Fibroblast of villous mesenchyme (primary cell): Measurements from ENCODE around the gene CEP70. TPM values are rescaled to one million over a fixed set of nuclear protein-coding genes. Genes with fewer than 3 reads are reported as not detected.
"Not testable (repeated sequence)": the region's sequence is repeated elsewhere in the genome, so short reads cannot be mapped to it uniquely, and the experiment has no call there.

Source experiments
- DNase-seq: peaks from one replicate; pipeline ENCODE4 v3.0.0-alpha.2; 2010; ENCODE audit warnings: low read depth
- H3K4me3 ChIP-seq: 2 replicates; pipeline ENCODE4 v1.5.1; 2011; ENCODE audit warnings: low read depth, mild to moderate bottlenecking, low read length
- total RNA-seq: library from RNA; depleted of rRNA; stranded (reverse); fragments of >200 nt; gene quantifications from 2 replicates; pipeline ENCODE4 v1.2.3, GENCODE V29; 2012
- TF ChIP-seq, protein P1 (sequence below): IDR thresholded peaks from 2 replicates; pipeline ENCODE4 v1.5.1; 2012; ENCODE audit warnings: low read depth, mild to moderate bottlenecking, low read length; ENCODE audit not compliant: insufficient read depth

The CEP70 gene
- total RNA-seq, 1 donor, result 29.4 TPM

DNA sequence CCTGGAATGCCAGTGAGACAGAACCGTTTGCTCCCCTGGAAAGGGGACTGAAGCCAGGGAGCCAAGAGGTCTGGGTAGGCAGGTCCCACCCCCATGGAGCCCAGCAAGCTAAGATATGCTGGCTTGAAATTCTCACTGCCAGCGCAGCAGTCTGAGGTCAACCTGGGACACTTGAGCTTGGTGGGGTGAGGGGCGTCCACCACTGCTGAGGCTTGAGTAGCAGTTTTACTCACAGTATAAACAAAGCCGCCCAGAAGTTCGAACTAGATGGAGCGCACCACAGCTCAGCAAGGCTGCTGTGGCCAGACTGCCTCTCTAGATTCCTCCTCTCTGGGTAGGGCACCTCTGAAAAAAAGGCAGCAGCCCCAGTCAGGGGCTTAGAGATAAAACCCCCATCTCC lies 33.6 kb downstream of the CEP70 start:
- TF ChIP-seq, protein P1, sequence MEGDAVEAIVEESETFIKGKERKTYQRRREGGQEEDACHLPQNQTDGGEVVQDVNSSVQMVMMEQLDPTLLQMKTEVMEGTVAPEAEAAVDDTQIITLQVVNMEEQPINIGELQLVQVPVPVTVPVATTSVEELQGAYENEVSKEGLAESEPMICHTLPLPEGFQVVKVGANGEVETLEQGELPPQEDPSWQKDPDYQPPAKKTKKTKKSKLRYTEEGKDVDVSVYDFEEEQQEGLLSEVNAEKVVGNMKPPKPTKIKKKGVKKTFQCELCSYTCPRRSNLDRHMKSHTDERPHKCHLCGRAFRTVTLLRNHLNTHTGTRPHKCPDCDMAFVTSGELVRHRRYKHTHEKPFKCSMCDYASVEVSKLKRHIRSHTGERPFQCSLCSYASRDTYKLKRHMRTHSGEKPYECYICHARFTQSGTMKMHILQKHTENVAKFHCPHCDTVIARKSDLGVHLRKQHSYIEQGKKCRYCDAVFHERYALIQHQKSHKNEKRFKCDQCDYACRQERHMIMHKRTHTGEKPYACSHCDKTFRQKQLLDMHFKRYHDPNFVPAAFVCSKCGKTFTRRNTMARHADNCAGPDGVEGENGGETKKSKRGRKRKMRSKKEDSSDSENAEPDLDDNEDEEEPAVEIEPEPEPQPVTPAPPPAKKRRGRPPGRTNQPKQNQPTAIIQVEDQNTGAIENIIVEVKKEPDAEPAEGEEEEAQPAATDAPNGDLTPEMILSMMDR, result no peak
- no peak overlapping the region for H3K4me3 ChIP-seq
- no peak for DNase-seq

DNA sequence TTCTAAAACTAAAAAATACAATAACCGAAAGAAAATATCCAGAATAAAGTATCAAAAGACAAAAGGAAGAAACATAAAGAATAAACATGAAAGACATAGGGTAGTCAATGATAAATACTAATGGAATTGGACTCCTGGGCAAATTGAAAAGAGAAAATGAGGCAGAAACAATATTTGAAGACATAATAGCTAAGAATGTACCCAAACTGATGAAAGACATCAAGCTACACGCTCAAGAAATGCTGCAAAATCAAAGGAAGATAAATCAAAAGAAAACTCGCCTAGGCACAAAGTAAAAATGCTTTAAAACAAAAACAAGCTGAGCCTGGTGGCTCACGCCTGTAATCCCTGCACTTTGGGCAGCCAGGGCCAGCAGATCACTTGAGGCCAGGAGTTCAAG lies 34.9 kb downstream of the CEP70 start:
- DNase-seq, result no peak
- no peak overlapping the region for H3K4me3 ChIP-seq
- TF ChIP-seq, protein P1, result no peak

DNA sequence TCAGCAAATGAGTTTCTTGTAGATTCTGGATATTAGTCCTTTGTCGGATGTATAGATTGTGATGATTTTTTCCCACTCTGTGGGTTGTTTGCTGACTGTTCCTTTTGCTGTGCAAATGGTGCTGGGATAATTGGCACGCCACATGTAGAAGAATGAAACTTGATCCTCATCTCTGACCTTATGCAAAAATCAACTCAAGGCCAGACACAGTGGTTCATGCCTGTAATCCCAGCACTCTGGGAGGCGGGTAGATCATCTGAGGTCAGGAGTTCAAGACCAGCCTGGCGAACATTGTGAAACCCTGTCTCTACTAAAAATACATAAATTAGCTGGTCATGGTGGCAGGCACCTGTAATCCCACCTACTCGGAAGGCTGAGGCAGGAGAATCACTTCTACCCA lies 39.3 kb downstream of the CEP70 start:
- not testable (repeated sequence) for DNase-seq

DNA sequence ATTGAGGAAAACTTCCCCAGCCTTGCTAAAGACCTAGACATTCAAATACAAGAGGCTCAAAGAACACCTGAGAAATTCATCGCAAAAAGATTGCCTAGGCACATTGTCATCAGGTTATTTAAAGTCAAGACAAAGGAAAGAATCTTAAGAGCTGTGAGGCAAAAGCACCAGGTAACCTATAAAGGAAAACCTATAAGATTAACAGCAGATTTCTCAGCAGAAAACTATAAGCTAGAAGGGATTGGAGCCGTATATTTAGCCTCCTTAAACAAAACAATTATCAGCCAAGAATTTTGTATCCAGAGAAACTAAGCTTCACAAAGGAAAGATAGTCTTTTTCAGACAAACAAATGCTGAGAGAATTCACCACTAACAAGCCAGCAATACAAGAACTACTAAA lies 43.1 kb downstream of the CEP70 start:
- not testable (repeated sequence) for H3K4me3 ChIP-seq, DNase-seq

More for the DNA sequence above, 39.3 kb downstream of the CEP70 start:
- H3K4me3 ChIP-seq, result not testable (repeated sequence)

DNA sequence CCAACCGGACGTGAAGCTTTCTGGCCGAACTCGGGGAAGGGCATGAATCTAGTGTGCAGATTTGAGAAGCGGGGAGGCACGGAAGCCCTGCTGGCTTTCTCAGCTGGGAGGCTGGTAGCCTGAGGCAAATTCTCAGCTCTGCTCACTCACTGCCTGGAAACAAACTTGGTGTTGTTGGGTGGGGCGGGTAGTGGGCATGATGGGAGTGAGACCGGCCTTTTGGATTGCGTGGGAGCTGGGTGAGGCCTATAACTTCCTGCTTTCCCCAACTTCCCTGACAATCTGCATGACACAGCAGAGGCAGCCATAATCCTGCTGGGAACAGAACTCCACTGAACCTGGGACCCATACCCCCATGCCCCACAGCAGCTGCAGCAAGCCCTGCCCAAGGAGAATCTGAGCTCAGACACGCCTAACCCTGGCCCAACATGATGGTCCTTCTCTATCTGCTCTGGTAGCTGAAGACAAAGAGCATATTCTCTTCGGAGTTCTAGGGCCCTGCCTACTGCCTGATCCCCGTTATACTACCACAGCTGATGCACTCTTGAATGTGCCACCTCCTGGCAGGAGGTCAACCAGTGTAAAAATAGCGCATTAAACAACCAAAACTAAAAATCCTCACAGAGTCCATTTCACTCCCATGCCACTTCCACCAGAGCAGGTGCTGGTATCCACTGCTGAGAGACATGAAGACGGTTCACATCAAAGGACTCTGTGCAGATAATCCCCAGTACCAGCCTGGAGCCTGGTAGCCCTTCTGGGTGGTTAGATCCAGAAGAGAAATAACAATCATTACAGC lies 44.7 kb downstream of the CEP70 start:
- TF ChIP-seq, protein P1, result no peak
- H3K4me3 ChIP-seq, result no peak overlapping the region
- no peak for DNase-seq

DNA sequence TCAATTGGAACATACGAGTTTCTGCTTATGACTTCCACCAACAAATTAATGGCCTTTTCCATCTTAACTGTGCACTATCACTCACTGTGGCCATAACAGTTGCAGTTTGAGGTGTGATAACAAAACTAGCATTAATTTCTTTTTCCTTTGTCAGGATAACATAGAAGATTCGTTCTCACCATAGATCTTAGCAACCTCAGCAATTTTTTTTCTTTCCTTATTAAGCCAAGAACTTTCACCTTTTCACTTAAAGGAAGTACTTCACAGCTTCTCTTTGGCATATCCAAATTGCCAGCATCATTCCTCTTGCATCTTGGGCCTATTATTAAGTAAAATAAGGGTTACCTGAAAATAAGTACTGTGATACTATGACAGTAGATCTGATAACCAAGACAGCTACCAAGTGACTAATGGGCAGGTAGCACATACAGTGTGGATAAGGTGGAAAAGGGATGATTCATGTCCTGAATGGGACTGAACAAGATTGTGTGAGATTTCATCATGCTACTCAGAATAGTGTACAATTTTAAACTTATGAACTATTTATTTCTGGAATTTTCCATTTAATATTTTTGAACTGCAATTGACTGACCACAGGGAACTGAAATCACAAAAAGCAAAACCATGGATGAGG lies 46.6 kb downstream of the CEP70 start:
- DNase-seq, result no peak
- TF ChIP-seq, protein P1, result no peak
- H3K4me3 ChIP-seq, result no peak overlapping the region

DNA sequence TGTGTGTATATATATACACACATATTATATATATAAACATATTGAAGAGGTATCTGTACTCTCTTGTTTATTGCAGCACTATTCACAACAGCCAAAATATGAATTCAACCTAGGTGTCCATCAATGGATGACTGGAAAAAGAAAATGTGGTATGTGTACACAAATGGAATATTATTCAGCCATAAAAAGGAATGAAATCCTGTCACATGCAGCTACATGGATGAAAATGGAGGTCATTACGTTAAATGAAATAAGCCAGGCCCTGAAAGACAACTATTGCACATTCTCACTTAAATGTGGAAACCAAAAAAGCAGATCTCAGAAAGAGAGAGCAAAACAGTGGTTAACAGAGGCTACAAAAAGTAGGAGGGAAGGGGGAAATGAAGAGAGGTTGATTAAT lies 49.5 kb downstream of the CEP70 start:
- no peak for DNase-seq
- TF ChIP-seq, protein P1, result no peak
- no peak overlapping the region for H3K4me3 ChIP-seq

DNA sequence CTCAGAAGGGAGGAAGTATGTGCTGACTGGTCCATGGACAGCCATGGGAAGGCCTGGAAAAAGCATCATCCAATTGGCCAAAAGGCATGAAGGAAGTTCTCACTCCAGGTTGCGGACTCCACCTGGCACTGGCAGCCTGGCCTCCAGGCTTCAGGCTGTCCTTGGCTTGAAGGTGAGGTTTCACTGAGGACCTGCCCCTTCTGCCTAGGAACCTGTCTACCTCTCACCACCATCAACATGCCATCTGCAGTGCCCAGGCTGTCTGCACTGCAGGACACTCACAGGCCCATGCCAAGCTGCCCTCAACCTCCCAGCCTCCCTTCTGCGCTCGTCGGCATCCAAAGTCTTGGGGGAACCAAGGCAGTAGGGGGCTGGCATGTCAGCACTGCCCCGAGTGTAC lies 51.1 kb downstream of the CEP70 start:
- DNase-seq, result no peak
- H3K4me3 ChIP-seq, result no peak overlapping the region
- TF ChIP-seq, protein P1, result no peak
